NK-92 treated with Interleukin-12 subunit alpha and Interleukin-12 subunit beta, amount 100 ng/mL, for 24 hours (cell line): ENCODE measurements around the gene ATF5.

ENCODE experiments used
- DNase-seq: peaks from one replicate; lab custom pipeline; 2025; lab: John Stamatoyannopoulos, UW

Gene ATF5

GRCh38 chr19:49977076-49977475 lies 48.1 kb downstream of the ATF5 start:
- DNase-seq, result no peak

GRCh38 chr19:49977881-49978280 lies 48.9 kb downstream of the ATF5 start:
- DNase-seq, result no peak

GRCh38 chr19:49978324-49978723 lies 49.3 kb downstream of the ATF5 start:
- DNase-seq, result no peak

DNA sequence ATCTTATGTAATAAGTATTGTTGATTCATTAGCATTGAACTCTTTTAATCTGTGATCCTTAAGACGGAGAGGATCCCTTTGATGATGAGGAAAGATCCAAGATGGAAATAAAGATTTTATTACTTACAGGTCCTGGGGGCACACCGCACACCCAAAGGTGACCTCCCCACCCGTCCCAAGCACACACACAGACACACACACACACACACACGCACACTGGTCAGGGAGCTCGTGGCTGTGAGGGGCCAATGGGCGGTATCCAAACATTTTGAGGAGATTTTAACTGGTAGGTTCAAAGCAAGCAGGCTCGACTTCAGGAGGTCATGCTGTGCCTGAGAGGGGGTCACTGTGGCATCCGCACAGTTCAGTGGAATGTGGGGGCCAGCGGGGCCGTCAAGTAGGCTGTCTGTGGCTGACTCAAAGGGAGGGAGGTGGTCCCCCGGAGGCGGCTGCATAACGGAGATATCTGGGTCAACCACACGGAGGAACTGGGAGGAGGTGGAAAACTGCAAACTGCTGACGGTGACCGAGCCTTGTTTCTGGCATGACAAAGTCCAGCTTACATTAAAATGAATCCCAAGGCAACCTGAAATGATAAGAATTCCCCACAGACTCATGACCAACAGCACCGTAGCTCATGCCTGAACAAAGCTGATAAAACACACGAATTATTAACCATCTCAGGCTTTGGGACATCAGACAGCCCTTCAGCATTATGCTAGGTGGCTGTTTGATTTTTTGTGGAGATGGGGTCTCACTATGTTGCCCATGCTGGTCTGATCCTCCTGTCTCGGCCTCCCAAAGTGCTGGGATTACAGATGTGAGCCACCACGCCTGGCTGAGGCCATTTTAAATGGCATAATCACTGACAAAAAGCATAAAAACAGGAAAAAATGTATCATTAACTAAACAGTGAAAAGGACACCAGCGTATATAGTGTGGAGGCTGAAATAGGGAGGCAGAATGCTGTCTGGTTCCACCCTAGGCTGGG lies 52.9 kb downstream of the ATF5 start:
- no peak for DNase-seq
